Measurements from ENCODE around the gene NR2C2AP. TPM values are rescaled to one million over a fixed set of nuclear protein-coding genes. Genes with fewer than 3 reads are reported as not detected.

Gene NR2C2AP
- total RNA-seq, 1 experiment from 2014 or later, result 31.7 TPM

DNA sequence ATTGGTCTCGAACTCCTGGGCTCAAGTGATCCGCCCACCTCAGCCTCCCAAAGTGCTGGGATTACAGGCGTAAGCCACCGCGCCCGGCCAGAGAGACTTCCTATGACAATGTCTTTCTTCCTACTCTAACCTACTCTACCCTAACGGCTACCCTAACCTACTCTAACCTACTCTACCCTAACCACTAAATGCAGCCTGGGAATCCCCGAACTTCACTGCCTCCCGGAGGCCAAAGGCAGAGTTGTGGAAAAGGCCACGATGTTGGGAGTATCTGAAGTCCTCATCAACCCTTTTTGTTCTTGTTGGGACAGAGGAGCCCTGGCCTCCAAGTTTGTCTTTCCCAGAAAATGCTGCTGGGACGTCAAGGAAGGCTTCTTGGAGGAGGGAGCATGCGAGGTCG lies 967 bp upstream of the NR2C2AP start:
- Mint-ChIP-seq H3K4me3 (peak overlapping the region in 1 of 2 experiments; percentile 92; a peak in 3 of 5 replicates), H3K27me3 (ENCODE audit: low read depth) (peaks cover 62% of the 10 kb centered on the region), H3K36me3 (ENCODE audit: insufficient read depth in 1 of 3, low read depth in 3 of 3) (peaks cover 0 to 23% (median 18%) of the 10 kb centered on the region in 3 experiments), H3K27ac (no peak overlapping the region; a peak in 1 of 7 replicates), H3K4me1 (peaks cover 14 to 25% of the 10 kb centered on the region in 2 experiments), H3K9me3 (peaks cover 0 to 9% of the 10 kb centered on the region in 2 experiments; a peak in 3 of 5 replicates)
- Histone ChIP-seq H3K27me3 (ENCODE audit: insufficient read depth, low read length) (peaks cover 21% of the 10 kb centered on the region; the same call in 1 of the 2 replicates), H3K9me3 (ENCODE audit: control insufficient read depth, low read depth, low read length) (no peaks in the 10 kb centered on the region), H3K23me2 (ENCODE audit: insufficient read length, low read depth, low read length, poor library complexity, severe bottlenecking) (peaks cover 7% of the 10 kb centered on the region), H3K14ac (ENCODE audit: insufficient read depth, low read length) (no peak overlapping the region), H2BK12ac (ENCODE audit: insufficient read length, low read depth, low read length) (no peak overlapping the region), H3K79me2 (ENCODE audit: insufficient read depth, low read length) (no peaks in the 10 kb centered on the region), H3K18ac (ENCODE audit: insufficient read length, low read depth, low read length) (no peak overlapping the region), H4K5ac (ENCODE audit: insufficient read length, low read depth, low read length) (no peak overlapping the region), H3K4me2 (ENCODE audit: insufficient read depth, insufficient read length, low read length) (no peak overlapping the region), H3K9ac (ENCODE audit: extremely low read depth, insufficient read length, low read length) (no peak overlapping the region), H4K20me1 (ENCODE audit: control insufficient read depth, insufficient read depth, insufficient read length) (no peaks in the 10 kb centered on the region), H2AFZ (ENCODE audit: low read length) (no peak overlapping the region), H3K4ac (ENCODE audit: low read depth, low read length) (no peak overlapping the region), H3K4me1 (ENCODE audit: insufficient read depth, low read length) (no peaks in the 10 kb centered on the region), H2BK5ac (ENCODE audit: insufficient read length, low read length) (no peak overlapping the region), H4K91ac (ENCODE audit: insufficient read length, low read depth, low read length) (no peak overlapping the region), H3K27ac (ENCODE audit: insufficient read length, low read depth, low read length) (no peak overlapping the region), H2AK5ac (ENCODE audit: insufficient read length, low read length) (no peak overlapping the region), H4K8ac (replicated peaks; ENCODE audit: insufficient read length, low read depth, low read length) (no peak overlapping the region), H3K56ac (ENCODE audit: insufficient read length, low read depth, low read length) (no peak overlapping the region), H2BK20ac (ENCODE audit: low read depth, low read length, poor library complexity, severe bottlenecking) (no peak overlapping the region), H3T11ph (ENCODE audit: low read length) (no peak overlapping the region), H3K79me1 (ENCODE audit: insufficient read depth, low read depth, low read length, poor library complexity, severe bottlenecking) (no peaks in the 10 kb centered on the region), H2BK120ac (ENCODE audit: low read depth, low read length, poor library complexity, severe bottlenecking) (no peak overlapping the region), H3K23ac (ENCODE audit: insufficient read length, low read depth, low read length) (no peak overlapping the region), H2BK15ac (ENCODE audit: low read depth, low read length) (no peak overlapping the region)
- no CpG with 5 or more reads among the region's 13 CpGs for whole genome bisulfite sequencing (ENCODE audit: extremely low coverage, insufficient read length, low lambda C conversion rate)
- peak; percentile 50 for DNase-seq
- no peak; the same call in 2 of the 3 replicates for TF ChIP-seq CTCF (conservative IDR thresholded peaks at IDR 0.05)
